Measurements from ENCODE around the gene TOX2. TPM values are rescaled to one million over a fixed set of nuclear protein-coding genes. Genes with fewer than 3 reads are reported as not detected.

TOX2 gene
- total and polyA plus RNA-seq, 2 of the 4 experiments (the other 2 are of a cell fraction), result 1.3 to 17.5 TPM

DNA sequence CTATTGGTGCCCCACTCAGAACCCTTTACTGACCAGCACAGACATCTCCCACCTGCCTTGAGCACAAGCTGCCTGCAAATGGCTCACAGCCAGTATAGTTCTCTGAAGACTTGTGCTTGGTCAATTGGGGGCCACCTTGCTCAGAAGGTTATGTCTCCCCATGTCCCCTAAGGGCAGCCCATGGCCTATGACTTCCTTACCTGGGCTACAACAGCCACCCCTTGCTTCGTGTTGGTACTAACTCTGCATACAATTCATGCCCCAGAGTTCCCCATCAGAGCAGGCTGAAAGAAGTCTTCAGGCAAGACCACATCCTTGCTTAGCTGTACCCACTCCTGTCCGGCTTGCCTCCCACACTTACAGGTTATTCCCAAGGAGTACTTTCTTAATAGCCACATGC, 57.4 kb downstream of the TOX2 start:
- Histone ChIP-seq H3K14ac (replicated peaks; ENCODE audit: low read depth, low read length) (no peak overlapping the region), H3K9me1 (ENCODE audit: insufficient read depth, low read length) (peaks cover 31% of the 10 kb centered on the region), H3K9ac (ENCODE audit: low read depth, low read length) (no peak overlapping the region), H3K9me3 (ENCODE audit: control insufficient read depth, insufficient read depth, low read length) (no peaks in the 10 kb centered on the region), H2AFZ (replicated peaks; ENCODE audit: low read length, poor library complexity) (no peak overlapping the region), H3K56ac (ENCODE audit: extremely low read depth, insufficient read depth, low read length) (no peak overlapping the region), H2AK5ac (ENCODE audit: low read depth, low read length) (no peak overlapping the region), H2BK120ac (ENCODE audit: low read depth, low read length) (no peak overlapping the region), H2BK5ac (ENCODE audit: low read depth, low read length, poor library complexity, severe bottlenecking) (no peak overlapping the region), H2BK15ac (ENCODE audit: low read depth, low read length) (no peak overlapping the region), H3K23ac (ENCODE audit: low read depth, low read length) (no peak overlapping the region), H3K27ac (ENCODE audit: insufficient read depth, low read length) (no peak overlapping the region), H3K27me3 (ENCODE audit: control insufficient read depth, insufficient read depth, low read length) (no peaks in the 10 kb centered on the region), H3K4me1 (ENCODE audit: control insufficient read depth, insufficient read depth, low read length) (peaks cover 9% of the 10 kb centered on the region), H3K18ac (ENCODE audit: low read depth, low read length) (no peak overlapping the region), H2BK20ac (ENCODE audit: low read depth, low read length) (no peak overlapping the region), H4K20me1 (ENCODE audit: insufficient read depth, low read length) (peaks cover 9% of the 10 kb centered on the region; the same call in 1 of the 2 replicates), H4K8ac (ENCODE audit: low read depth in 2 of 2, low read length in 2 of 2) (no peak overlapping the region), H4K91ac (ENCODE audit: insufficient read depth, low read depth, low read length) (no peak overlapping the region), H3K4ac (ENCODE audit: low read depth, low read length) (no peak overlapping the region), H3K36me3 (ENCODE audit: control insufficient read depth, insufficient read depth, low read length) (no peaks in the 10 kb centered on the region; the same call in 1 of the 2 replicates), H4K5ac (ENCODE audit: low read depth, low read length) (no peak overlapping the region), H3K4me2 (ENCODE audit: low read depth, low read length) (no peak overlapping the region), H3K79me1 (ENCODE audit: low read depth in 1 of 2, low read length in 2 of 2) (peaks cover 54 to 88% of the 10 kb centered on the region in 2 experiments), H3K4me3 (ENCODE audit: insufficient read depth, low read depth, low read length) (no peak overlapping the region), H2AK9ac (replicated peaks; ENCODE audit: low read depth, low read length, poor library complexity) (no peak overlapping the region)
- POLR2A ChIA-PET (ENCODE audit: unreplicated experiment), result interaction anchor here (0.5 kb wide), 1 partner anchor 51 kb away, joined by 5 read pairs; no protein-coding TSS in a partner anchor
- dilution Hi-C loops (cut with HindIII; ENCODE audit: low sequenced_read_pairs, unreplicated experiment), result no loop called here
- ATAC-seq (ENCODE audit: low read depth) (no peak), DNase-seq (no peak)
- intact Hi-C loops (cut with micrococcal nuclease), result no loop called here
- no peak for TF ChIP-seq FOS (IDR thresholded peaks at IDR 0.05; ENCODE audit: low read depth, low read length)
- TF ChIP-seq, protein P1, sequence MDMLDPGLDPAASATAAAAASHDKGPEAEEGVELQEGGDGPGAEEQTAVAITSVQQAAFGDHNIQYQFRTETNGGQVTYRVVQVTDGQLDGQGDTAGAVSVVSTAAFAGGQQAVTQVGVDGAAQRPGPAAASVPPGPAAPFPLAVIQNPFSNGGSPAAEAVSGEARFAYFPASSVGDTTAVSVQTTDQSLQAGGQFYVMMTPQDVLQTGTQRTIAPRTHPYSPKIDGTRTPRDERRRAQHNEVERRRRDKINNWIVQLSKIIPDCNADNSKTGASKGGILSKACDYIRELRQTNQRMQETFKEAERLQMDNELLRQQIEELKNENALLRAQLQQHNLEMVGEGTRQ (IDR thresholded peaks at IDR 0.05; ENCODE audit: low read depth, low read length), result no peak
- TF ChIP-seq CHD1 (IDR thresholded peaks at IDR 0.05; ENCODE audit: low read depth, low read length), result no peak
- no peak for TF ChIP-seq RAD21 (IDR thresholded peaks at IDR 0.05; ENCODE audit: low read length)
- no peak for TF ChIP-seq MXI1 (IDR thresholded peaks at IDR 0.05; ENCODE audit: borderline replicate concordance, low read depth, low read length)
- TF ChIP-seq CEBPB (IDR thresholded peaks at IDR 0.05; ENCODE audit: low read depth, low read length), result no peak
- TF ChIP-seq, protein P2, sequence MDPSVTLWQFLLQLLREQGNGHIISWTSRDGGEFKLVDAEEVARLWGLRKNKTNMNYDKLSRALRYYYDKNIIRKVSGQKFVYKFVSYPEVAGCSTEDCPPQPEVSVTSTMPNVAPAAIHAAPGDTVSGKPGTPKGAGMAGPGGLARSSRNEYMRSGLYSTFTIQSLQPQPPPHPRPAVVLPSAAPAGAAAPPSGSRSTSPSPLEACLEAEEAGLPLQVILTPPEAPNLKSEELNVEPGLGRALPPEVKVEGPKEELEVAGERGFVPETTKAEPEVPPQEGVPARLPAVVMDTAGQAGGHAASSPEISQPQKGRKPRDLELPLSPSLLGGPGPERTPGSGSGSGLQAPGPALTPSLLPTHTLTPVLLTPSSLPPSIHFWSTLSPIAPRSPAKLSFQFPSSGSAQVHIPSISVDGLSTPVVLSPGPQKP (IDR thresholded peaks at IDR 0.05; ENCODE audit: borderline replicate concordance, low read depth, low read length), result no peak
- TF ChIP-seq NFE2L2 (IDR thresholded peaks at IDR 0.05; ENCODE audit: low read depth, low read length), result no peak
- WGBS, 2 experiments (ENCODE audit: extremely low coverage in 2 of 2, insufficient read length in 1 of 2), result 80% methylated on average over 1 of the region's 2 CpGs; no CpG with 5 or more reads in 1 of the 2 experiments
- BruUV-seq (replicated peaks), result no TSS peak
- in situ Hi-C loops (cut with MboI; ENCODE audit: low sequenced_read_pairs), result no loop called here
- CTCF ChIA-PET, result no interaction called here

Measured in IMR-90 (cell line).